T-helper 1 cell (primary cell): ENCODE measurements around the gene MEG3.

Source experiments
- DNase-seq, 5 donors: peaks; one replicate each; pipeline ENCODE4 v3.0.0-alpha.2; 2012 to 2020

MEG3 gene

DNA sequence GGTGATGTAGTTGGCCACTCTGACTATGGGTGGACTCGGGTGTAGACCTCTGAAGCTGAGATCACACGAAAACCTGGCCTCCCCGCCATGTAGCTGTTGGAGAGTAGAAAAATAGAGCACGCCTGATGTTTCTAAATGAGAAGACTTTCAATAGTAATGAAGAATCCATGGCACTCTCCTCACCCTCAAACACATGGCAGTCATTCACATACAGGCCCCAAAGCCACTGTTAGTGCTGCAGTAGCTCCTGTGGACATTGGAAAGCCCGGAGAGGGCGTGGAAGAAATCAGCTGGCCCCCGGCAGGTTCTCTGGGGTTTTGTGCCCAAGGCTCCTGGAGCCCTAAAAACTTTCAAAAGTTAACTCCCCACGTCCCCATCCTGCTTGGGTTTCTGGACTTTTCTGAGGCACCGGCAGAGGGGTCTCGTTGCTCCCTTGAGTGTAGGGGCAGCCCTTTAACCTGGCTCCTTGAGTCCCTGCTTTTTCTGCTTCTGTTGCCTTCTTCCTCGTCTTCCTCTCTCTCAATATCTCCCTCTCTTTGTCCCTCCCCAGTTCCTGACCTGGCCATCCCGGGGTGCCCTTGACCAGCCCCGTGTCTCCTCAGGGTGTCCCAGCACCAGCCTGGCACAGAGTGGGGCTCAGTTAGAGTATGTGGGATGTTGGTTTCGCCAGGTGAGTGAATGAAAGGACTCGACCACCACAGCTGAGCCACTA lies 8.3 kb downstream of the MEG3 start:
- no peak for DNase-seq

DNA sequence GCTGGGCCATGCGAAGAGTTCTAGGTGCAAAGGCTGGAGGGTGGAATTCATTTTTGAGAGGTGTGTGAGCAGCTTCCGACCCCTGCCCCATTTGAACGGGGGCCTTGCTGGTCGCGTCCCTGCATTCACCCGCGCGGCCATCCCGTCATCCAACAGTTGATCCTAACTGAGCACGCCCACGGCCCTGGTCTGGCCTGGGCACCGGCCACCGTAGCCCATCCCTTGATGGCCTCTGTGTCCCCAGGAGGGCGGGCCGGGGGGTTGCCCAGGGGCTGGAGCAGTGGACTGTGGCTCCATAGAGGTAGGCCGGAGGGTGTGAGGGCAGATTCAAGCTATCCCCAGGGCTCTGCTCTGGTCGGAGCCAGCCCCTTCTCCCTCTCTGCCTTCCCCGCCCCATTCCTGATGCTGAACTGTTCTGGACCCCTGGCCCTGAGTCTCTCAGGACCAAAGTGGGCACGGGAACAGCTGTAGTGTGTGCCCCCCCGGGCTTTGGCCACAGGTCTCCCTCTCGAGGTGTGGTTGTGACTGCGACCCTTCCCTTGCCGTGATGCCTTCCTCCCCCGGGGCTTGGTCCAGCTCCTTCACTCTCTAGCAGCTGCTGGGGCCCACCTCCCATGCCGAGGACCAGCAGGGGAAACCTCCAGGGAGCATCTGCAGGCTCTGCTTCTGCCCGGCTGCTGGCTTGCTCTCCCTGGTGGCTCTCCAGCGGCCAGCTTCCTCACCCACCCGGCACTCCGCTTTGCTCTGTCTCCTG lies 9.1 kb downstream of the MEG3 start:
- no peak for DNase-seq

DNA sequence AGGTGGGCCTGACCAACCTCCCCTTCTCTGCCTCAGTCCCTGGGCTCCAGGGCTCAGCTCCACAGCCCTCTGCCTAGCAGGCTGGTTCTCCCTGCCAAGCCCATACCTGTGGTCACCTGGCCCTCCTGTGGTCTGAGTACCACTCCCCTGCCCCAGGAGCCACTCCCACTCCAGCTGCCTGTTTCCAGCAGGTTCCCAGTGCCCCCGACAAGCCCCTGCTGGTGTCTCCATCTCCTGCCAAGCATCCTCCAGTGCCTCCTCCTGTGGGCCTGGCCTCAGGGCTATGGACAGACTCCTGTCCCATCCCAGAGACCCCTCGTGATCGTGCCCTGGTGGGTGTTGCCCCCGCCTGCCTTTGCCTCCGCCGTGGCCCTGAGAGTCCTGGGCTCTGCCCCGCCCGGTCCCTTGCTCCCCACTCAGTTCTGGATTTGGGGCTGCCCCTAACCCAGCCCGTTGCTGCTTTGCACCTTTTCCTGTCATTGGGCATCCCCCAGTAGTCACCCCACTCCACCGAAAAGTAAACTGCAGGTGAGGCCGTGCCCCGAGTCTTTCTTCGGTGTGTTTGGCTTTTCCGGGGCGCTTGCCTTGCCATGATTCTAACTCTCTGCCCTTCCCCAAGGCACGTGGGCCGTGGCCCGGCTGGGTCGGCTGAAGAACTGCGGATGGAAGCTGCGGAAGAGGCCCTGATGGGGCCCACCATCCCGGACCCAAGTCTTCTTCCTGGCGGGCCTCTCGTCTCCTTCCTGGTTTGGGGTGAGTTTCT lies 9.8 kb downstream of the MEG3 start:
- no peak for DNase-seq

DNA sequence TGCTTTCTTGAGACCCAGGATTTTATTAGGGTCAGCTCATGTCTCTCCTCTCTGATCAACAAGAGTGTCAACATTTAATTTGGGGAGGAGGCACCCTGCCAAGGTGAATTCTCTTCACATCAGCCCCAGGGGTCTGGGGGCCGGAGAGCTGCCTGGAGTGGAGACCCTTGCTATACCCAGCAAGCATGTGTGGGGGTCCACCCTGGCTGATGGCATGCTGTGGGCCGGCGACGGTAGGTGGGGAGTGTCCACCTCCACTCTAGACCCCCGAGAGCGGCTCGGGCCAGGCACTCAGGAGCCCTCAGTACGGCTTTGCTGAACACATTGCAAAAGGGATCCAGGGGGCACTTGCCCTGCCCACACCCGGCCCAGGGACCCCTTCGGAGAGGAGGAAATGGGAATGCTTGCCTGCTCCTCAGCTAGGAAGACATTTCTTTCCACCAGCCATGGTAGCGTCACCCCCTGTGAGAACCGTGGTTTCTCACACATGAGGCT lies 10.4 kb downstream of the MEG3 start:
- no peak for DNase-seq

DNA sequence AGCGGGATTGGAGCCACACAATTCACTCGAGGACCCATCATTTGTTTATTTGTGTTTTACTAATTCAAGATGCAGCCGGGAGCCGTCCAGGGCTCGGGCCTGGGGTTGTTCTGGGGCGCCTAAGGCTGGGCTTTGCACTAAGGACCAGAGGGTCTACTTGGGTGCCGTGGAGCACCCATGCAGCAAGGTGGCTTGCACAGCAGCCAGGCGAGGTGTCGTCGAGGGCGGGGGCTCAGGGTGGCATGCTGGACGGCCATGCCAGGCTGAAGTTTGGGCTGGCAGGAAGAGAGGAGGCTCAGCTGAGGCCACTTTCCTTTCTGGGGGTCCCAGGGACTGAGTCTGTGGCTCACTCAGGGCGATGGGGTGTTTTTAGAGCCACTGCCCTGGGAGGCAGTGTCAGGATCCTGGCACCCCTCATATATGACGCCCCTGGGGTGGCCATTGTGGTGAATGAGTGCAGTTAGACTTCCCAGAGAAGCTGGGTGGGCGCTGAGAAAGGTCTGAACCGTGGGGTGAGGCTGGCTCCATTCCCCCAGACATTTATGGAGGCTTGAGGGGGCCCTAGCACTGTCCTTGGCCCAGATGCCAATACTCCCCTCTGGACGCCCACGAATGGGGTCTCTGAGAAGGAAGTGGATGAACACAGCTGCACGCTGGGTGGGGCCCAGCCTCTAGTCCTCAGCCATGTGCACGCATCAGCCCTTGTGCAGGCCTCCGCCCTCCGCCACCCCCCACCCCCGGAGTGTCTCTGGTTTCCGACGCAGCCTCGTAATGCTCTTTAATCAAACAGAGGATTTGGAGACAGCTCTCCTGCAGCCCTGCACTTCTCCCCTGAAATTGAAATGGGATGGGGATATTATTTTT lies 11.3 kb downstream of the MEG3 start:
- no peak for DNase-seq

DNA sequence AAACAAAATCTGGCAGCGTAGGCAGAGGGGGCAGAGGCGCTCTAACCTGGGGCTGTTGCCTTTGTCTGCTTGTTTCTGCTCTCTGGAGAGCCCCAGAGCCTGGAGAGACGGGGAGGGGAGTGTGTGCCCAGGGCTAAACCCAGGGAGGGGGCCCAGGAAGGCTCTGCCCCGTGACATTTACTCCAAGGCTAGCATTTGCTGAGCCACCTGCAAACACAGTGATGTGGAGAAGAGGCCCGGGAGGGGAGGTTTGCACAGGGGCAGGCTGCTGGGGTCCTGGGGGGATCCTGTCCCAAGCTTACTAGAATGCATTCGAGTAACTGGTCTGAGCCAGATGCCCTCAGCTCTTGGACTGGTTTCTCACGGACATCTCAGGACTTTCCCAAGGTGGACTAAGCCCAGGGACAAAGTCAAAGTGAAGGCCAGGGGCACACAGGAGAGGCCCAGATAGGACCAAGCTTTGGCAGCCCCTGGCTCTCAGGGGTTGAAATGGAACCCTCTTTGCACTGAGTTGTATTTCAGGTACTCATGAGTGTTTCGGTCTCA lies 12.0 kb downstream of the MEG3 start:
- no peak for DNase-seq

DNA sequence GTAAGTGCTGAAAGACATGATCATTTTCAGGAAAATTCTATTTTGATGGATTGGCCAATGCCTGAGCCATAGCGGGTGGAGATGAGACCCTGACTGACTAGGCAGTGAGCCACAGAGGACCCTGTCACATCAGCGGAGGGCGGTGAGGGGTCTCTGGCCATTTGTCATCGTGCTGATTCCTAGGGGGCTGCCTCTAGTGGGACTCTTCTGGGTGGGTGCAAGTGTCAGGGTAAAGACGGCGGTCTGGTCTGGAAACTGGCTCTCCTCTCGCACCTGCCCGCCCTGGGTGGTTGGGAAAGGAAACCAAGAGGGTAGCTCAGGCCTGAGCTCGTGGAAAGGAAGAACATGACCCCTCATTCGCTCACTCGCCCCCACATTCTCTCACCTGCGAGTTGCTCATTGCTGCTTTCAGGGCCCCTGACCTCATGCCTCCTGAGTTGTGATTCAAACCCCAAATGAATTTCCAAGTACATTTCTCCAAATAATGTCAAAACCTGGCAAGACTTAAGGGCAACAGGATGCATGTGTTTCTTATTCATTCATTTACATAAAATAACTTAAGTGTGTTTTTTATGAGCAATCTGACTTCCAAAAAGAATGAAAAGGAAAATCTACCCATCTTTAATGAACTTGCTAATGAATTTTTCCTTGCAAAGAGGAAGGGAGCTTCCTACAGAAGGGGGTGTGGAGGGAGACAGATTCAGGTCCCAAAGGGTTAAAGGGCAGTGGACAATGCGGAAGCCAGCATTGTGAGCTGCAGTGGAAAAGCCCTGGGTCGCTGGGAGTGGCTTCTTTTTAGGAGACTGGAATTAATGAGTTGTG lies 12.8 kb downstream of the MEG3 start:
- DNase-seq: no peak

DNA sequence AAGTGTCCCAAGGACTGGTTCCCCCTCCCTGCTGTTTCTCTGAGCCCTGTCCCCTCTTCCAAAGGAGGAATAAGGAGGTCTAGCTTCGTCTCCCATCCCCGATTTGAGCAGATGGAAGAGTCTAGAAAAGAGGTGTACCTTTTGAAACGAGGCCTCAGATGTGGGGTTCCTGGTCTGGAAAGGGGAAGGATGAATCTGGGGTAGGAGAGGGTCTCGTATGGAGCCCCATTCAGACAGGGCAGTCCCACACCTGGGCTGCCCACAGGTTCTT lies 13.3 kb downstream of the MEG3 start:
- no peak for DNase-seq

DNA sequence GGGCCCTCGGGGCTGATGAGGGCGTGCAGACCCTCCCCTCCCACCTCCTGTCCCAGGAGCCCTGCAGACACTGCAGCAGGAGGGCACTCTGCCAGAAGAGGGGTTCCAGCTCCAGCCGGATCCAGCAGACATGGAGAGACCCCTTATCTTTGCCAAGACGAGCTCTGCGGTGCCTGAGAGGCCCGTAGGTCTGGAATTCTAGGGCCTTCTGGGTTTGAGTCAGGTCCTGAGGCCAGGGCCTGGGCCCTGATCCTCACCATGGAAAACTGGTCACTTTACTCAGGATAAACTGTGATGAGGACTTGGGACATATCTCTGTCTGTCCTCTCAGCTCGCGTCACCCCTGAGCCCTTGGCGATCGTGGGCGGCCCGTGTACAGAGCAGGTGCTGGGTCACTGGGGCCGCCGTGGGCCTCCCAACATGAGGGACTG lies 13.8 kb downstream of the MEG3 start:
- no peak for DNase-seq

DNA sequence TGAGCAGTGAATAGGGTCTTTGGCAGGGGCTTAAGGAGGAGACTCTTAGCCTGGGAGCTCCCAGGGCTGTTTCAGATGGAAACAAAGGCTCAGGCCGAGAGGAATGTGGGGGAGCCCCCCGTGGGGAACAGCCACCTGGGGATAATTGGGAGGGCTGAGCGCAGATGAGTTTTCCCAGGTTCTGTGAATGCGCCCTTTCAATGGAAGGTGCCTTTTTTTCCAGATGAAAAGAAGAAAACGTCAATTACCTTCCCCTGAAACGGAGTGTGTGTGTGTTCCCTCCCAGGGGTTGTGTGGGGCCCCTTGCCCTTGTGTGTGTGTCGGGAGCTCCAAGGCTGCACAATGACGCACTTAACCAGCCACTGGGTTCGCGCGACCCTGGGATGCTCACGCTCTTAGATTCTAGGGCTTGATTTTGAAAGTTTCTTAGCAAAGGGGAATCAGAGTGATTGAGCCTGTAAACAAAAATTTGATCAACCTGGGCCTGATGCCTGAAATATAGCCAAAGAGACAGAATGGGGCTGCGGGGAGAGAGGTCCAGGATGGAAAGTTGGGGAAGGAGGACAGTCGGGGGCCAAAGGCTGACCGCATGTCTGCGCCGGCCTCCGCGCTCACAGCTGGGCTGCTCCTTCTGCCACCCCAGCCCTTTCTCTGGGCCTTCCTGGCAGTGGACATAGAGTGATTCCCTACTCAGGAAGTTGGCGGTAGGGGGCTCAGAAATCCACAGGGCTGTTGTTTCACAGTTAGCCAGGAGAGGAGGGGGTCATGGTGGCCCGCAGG lies 14.6 kb downstream of the MEG3 start:
- DNase-seq: no peak

DNA sequence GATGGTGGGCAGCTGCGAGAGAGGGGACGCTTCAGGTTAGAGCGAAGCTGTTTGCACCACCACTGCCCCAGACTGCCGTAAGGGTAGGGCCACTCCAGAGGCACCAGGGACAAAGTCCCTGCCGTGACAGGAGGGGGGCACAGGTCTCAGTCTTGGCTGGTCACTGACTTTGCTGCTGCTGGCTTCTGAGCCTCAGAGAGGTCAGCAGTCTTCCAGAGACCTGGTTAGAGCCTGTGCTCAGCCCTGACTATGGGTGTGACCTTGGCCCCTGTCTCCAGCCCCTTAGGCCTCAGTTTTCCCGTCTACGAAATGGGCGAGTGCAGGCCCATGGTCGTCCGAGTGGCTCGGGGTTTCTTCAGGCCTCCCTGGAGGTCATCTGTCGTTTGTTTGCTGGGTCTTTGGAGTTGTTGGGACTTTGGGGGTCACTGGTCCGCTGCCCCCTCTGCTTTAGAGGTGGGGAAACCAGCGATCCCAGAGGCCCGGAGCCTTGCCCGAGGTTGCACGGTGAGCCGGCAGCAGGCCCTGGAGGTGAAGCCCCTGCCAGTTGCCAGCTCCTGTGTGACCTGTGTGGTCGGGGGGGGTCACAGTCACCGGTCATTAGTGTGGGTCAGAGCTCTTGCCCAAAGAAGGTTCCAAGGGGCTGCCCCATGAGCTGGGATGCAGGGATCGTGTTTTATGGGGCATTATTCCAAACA lies 15.3 kb downstream of the MEG3 start:
- no peak for DNase-seq

DNA sequence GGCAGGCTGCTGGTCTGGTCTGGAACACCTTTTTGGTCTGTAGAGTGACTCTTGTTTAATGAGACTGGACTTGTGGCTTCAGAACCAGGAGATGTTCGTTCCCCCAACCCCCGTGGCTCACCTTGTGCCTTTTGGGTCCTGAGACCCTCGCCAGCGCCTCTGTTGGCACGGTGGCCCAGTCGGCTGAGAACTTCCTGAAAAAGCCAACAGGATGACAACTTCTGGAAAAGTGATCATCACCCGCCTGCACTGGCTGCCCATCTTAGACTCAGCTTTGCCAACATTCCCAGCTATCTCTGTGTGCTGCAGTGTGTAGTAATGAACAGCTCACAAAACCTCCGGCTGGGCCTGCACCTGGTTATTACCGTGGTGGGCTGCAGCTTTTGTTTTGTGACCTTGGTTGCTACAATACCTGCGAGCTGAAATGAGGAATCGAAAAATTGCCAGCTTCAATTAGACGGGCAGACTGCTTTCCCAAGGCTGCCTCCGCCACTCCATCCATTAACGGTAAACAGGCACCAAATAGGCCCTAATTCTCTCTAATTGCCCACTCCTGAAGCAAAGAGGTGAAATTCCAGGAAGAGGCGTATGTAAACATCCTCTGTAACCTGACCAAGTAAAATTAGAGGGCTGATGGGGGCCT lies 16.0 kb downstream of the MEG3 start:
- DNase-seq: no peak

DNA sequence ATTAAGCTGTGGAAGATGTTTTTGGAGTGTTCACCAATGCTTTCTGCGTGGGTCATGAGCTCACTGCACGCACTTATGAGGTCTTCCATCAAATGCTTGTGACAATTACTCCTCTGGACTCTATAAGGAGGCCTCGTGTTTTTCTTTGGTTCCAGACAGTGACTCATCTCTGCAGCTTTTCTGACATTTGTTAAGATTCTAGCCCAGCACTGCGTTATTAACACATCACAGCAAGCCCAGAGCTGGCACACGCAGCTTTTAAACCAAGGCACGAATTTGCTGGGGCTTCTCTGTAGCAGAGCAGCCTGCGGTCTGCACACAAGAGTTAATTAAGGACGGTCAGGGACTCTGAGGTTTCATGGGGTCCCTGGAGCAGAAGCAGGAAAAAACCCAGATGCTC lies 16.9 kb downstream of the MEG3 start:
- DNase-seq: no peak

DNA sequence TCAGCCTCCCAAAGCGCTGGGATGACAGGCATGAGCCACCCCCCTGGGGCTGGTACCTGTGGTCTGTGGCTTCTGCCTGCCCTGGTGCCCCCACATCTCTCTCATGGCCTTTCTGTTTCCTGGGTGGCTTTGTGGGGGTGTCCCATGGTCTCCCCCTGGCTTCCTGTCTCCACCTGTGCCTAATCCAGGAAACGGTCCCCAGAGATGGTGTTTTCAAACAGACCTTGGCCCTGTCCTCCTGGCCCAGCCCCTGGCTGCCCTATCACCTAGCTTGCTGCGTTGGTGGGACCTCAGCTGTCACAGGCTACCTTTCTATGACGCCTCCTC lies 18.1 kb downstream of the MEG3 start:
- DNase-seq: no peak

DNA sequence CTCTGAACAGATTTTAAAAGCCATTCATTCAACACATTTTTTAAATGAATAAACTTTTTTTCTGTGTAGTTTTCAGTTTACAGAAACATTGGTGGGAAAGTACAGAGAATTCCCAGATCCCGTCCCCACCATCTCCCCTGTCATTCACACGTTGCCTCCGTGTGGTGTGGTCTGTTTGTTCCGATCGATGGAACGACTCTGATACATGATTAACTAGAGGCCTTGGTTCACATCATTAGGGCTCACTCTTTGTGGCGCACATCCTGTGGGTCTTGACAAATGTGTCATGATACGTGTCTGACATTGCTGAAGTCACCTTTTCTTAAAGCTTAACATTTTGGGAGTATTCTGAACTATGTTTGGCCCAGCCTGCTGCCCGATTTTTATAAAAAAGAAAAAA lies 18.5 kb downstream of the MEG3 start:
- no peak for DNase-seq

DNA sequence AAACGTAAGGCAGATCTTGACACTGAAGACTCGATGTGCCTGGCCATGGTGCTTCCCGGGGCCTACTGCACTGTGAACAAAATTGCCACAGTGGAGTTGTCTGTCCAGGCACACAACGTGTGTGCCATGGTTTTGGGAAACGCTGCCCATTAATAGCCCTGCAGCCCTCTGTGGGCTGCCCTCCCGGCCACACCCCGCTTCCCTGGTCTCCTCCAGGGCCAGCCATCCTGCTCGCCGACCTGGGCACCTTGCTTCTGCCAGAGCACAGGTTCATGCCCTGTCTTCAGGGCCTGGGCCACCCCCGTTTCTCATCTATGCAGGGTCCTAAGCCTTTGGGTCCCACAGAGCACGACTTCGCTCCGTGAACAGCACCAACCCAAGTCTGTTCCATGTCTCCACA lies 18.9 kb downstream of the MEG3 start:
- DNase-seq: no peak

DNA sequence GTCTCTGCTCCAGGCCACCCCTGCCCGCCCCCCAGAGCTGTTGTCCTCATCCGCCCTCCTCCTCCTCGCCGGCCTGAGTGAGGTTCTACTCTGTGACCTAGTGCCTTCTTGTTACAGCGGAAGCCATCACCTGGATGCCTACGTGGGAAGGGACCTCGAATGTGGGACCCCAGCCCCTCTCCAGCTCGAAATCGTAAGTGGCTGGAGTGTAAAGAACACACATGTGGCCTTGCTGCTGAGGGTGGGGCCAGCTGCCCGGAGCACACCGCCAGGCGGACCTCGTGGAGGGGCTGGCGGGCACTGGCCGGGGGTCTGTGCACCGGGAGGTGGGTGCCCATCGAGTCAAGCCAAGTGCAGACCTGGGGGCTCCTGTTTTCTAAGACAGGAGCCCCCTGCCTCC lies 19.4 kb downstream of the MEG3 start:
- no peak for DNase-seq

DNA sequence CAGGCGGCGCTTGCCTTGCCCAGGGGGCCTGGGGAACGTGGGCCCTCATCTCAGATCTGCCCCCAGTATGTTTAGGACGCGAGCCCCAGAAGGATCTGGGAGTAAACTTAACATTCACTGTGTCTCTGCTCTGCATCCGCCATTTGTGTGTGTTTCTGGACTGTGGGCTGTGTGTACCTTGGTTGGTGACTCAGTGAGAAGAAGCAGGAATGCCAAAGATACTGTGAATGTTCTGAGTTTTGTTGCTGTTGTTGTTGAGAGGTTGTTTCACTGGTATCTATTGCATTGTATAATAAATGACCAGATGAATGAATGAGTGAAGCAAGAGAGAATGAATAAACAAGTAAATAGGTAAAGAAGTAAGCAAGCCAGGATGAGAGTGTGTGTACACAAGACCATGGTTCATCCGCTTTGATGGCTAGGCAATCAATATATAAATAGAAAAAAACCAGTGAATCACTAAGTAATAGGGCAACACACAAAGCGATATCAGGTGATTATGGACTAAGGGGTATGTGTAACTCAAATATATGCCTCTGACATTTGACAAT lies 20.5 kb downstream of the MEG3 start:
- DNase-seq: no peak

DNA sequence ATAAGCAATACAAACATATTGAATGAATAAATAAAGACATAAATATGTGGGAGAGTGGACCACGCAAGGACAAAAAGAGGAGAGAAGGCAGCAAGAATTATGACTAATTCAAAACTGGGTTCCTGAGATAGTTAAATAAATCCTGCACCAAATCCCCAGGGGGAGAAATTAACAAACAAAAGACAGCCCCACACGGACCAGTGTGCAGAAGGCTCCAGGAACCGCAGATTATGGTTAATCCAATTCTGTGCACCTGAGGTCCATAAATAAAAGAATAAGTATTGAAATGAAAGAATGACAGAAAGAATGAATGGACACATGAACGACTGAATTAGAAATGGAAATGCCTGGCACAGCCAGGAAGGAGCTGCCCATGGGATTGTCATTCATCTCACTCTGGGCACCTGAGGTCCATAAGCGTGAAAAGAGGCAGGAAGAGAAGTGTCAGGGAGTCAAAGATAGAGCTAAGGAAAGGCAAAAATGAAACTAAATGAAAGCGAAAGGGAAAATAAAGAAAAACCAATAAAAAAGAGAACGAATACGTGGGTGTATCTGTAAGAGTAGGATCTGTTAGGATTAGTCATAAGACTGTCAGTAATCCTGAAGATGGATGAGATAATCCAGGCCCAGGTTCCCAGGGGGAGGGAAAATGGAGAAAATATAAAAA lies 23.3 kb downstream of the MEG3 start:
- DNase-seq: peak in 1 of 5 donors; percentile 11
